Fibroblast of skin of back (primary cell): ENCODE results near the gene PCNT.

Experiments used
- DNase-seq: peaks from one replicate; pipeline ENCODE4 v3.0.0-alpha.2; 2013

Gene PCNT

GRCh38 chr21:46334351-46335140 is 10.6 kb downstream of the PCNT start:
- no peak for DNase-seq

GRCh38 chr21:46336603-46337002 is 12.6 kb downstream of the PCNT start:
- no peak for DNase-seq

- DNase-seq: no peak
Observed at GRCh38 chr21:46340998-46341397, 17.0 kb downstream of the PCNT start.

- DNase-seq: no peak
Observed at GRCh38 chr21:46344219-46344915, 20.4 kb downstream of the PCNT start.

- DNase-seq: no peak
Observed at GRCh38 chr21:46345861-46346260, 21.9 kb downstream of the PCNT start.

GRCh38 chr21:46346296-46347202 is 22.6 kb downstream of the PCNT start:
- DNase-seq: no peak

GRCh38 chr21:46347203-46347550 is 23.2 kb downstream of the PCNT start:
- DNase-seq: no peak

GRCh38 chr21:46347791-46348381 is 23.9 kb downstream of the PCNT start:
- peak; percentile 7 for DNase-seq

GRCh38 chr21:46349134-46349760 is 25.3 kb downstream of the PCNT start:
- no peak for DNase-seq

GRCh38 chr21:46350571-46350970 is 26.6 kb downstream of the PCNT start:
- no peak for DNase-seq

- DNase-seq: no peak
Observed at GRCh38 chr21:46350981-46351380, 27.0 kb downstream of the PCNT start.

- no peak for DNase-seq
Observed at GRCh38 chr21:46351476-46352163, 27.7 kb downstream of the PCNT start.

GRCh38 chr21:46352164-46352515 is 28.2 kb downstream of the PCNT start:
- no peak for DNase-seq

- no peak for DNase-seq
Observed at GRCh38 chr21:46352913-46353312, 29.0 kb downstream of the PCNT start.

GRCh38 chr21:46354046-46354445 is 30.1 kb downstream of the PCNT start:
- DNase-seq: no peak

- DNase-seq: no peak
Observed at GRCh38 chr21:46354518-46354917, 30.6 kb downstream of the PCNT start.

GRCh38 chr21:46355161-46356004 is 31.4 kb downstream of the PCNT start:
- no peak for DNase-seq

GRCh38 chr21:46356005-46356338 is 32.0 kb downstream of the PCNT start:
- DNase-seq: no peak

- DNase-seq: no peak
Observed at GRCh38 chr21:46356494-46357334, 32.8 kb downstream of the PCNT start.

GRCh38 chr21:46357335-46357604 is 33.3 kb downstream of the PCNT start:
- DNase-seq: no peak
